MM.1S (cell line): ENCODE measurements around the gene APOL4.
"Not testable (repeated sequence)": the region's sequence is repeated elsewhere in the genome, so short reads cannot be mapped to it uniquely, and the experiment has no call there.

Experiments used
- DNase-seq: peaks from one replicate; pipeline ENCODE4 v3.0.0-alpha.2; 2015
- H2AFZ ChIP-seq: fragments of 300-600 bp; sonication (generic); 2 replicates; pipeline ENCODE4 v1.6.0; 2016; ENCODE audit warnings: antibody characterized with exemption, low read length
- H3F3A ChIP-seq: fragments of 300-600 bp; sonication (generic); 2 replicates; pipeline ENCODE4 v1.6.1; 2016; ENCODE audit warnings: mild to moderate bottlenecking, antibody characterized with exemption, low read length, moderate library complexity, mixed read lengths; ENCODE audit not compliant: insufficient read depth
- H3K27ac ChIP-seq: fragments of 300-600 bp; sonication (generic); 2 replicates; pipeline ENCODE4 v1.5.1; 2016; ENCODE audit warnings: mild to moderate bottlenecking, low read length
- H3K27me3 ChIP-seq: fragments of 300-600 bp; sonication (generic); replicated peaks from 2 replicates; pipeline ENCODE4 v1.6.0; 2016; ENCODE audit warnings: low read length; ENCODE audit not compliant: insufficient read depth
- H3K36me3 ChIP-seq: fragments of 300-600 bp; sonication (generic); replicated peaks from 2 replicates; pipeline ENCODE4 v1.6.1; 2016; ENCODE audit warnings: mild to moderate bottlenecking, low read length, mixed read lengths; ENCODE audit not compliant: insufficient read depth
- H3K4me1 ChIP-seq: fragments of 300-600 bp; sonication (generic); 2 replicates; pipeline ENCODE4 v1.6.1; 2016; ENCODE audit warnings: low read length, mixed read lengths
- H3K4me2 ChIP-seq: fragments of 300-600 bp; sonication (generic); 2 replicates; pipeline ENCODE4 v1.6.0; 2016; ENCODE audit warnings: low read depth, low read length
- H3K4me3 ChIP-seq: fragments of 300-600 bp; sonication (generic); 2 replicates; pipeline ENCODE4 v1.5.1; 2016; ENCODE audit warnings: low read length, mixed read lengths
- H3K79me2 ChIP-seq: fragments of 300-600 bp; sonication (generic); 2 replicates; pipeline ENCODE4 v1.6.1; 2016; ENCODE audit warnings: mixed run types, low read length, mixed read lengths
- H3K9ac ChIP-seq: fragments of 300-600 bp; sonication (generic); 2 replicates; pipeline ENCODE4 v1.6.1; 2016; ENCODE audit warnings: low read length, mixed read lengths
- H3K9me2 ChIP-seq: fragments of 300-600 bp; sonication (generic); replicated peaks from 2 replicates; pipeline ENCODE4 v1.6.1; 2016; ENCODE audit warnings: mild to moderate bottlenecking, low read length, mixed read lengths; ENCODE audit not compliant: insufficient read depth
- H3K9me3 ChIP-seq: fragments of 300-600 bp; sonication (generic); replicated peaks from 2 replicates; pipeline ENCODE4 v1.6.1; 2016; ENCODE audit warnings: mild to moderate bottlenecking, low read length, mixed read lengths; ENCODE audit not compliant: insufficient read depth
- H4K20me1 ChIP-seq: fragments of 300-600 bp; sonication (generic); 2 replicates; pipeline ENCODE4 v1.6.1; 2016; ENCODE audit warnings: mild to moderate bottlenecking, low read length, moderate library complexity, mixed read lengths; ENCODE audit not compliant: insufficient read depth
- EZH2 ChIP-seq: fragments of 300-600 bp; sonication (generic); optimal IDR thresholded peaks from 2 replicates; pipeline ENCODE3; 2017; ENCODE audit warnings: low read depth, mild to moderate bottlenecking, antibody characterized with exemption, low read length, mixed read lengths
- EZH2phosphoT487 ChIP-seq: fragments of 300-600 bp; sonication (generic); IDR thresholded peaks from 2 replicates; pipeline ENCODE4 v1.6.1; 2018; ENCODE audit warnings: antibody characterized with exemption, low read length
- TF ChIP-seq, protein P1 (sequence below): fragments of 300-600 bp; sonication (generic); IDR thresholded peaks from 2 replicates; pipeline ENCODE4 v1.5.1; 2016; ENCODE audit warnings: antibody characterized with exemption, low read length, mixed read lengths

Gene APOL4

GRCh38 chr22:36234213-36234612, 32.6 kb upstream of the APOL4 start:
- no peaks in the 10 kb centered on the region for H4K20me1 ChIP-seq
- H3F3A ChIP-seq, result peaks cover 9% of the 10 kb centered on the region; the same call in 1 of the 2 replicates
- no peak overlapping the region for H3K4me3 ChIP-seq
- H3K9ac ChIP-seq, result no peak overlapping the region
- peaks cover 63% of the 10 kb centered on the region for H3K79me2 ChIP-seq
- DNase-seq, result no peak
- no peaks in the 10 kb centered on the region for H3K9me3 ChIP-seq
- peaks cover 19% of the 10 kb centered on the region for H3K4me1 ChIP-seq
- TF ChIP-seq, protein P1, sequence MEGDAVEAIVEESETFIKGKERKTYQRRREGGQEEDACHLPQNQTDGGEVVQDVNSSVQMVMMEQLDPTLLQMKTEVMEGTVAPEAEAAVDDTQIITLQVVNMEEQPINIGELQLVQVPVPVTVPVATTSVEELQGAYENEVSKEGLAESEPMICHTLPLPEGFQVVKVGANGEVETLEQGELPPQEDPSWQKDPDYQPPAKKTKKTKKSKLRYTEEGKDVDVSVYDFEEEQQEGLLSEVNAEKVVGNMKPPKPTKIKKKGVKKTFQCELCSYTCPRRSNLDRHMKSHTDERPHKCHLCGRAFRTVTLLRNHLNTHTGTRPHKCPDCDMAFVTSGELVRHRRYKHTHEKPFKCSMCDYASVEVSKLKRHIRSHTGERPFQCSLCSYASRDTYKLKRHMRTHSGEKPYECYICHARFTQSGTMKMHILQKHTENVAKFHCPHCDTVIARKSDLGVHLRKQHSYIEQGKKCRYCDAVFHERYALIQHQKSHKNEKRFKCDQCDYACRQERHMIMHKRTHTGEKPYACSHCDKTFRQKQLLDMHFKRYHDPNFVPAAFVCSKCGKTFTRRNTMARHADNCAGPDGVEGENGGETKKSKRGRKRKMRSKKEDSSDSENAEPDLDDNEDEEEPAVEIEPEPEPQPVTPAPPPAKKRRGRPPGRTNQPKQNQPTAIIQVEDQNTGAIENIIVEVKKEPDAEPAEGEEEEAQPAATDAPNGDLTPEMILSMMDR, result no peak
- TF ChIP-seq EZH2, result no peak
- TF ChIP-seq EZH2phosphoT487, result no peak
- no peak overlapping the region for H3K4me2 ChIP-seq
- H3K27ac ChIP-seq, result no peak overlapping the region
- H3K27me3 ChIP-seq, result no peaks in the 10 kb centered on the region
- 0 out of 2 replicates have a peak, but pooled peaks cover 9% of the 10 kb centered on the region for H3K36me3 ChIP-seq
- no peak overlapping the region for H2AFZ ChIP-seq
- no peaks in the 10 kb centered on the region for H3K9me2 ChIP-seq

- H3K4me1 ChIP-seq, result peaks cover 19% of the 10 kb centered on the region
These were observed 32.2 kb upstream of the APOL4 start for GRCh38 chr22:36233796-36234195.

GRCh38 chr22:36232715-36233401, 31.2 kb upstream of the APOL4 start:
- TF ChIP-seq EZH2phosphoT487 (no peak), EZH2 (no peak)
- TF ChIP-seq, protein P1, result no peak
- Histone ChIP-seq H3K27me3 (no peaks in the 10 kb centered on the region), H3K9me3 (no peaks in the 10 kb centered on the region), H3F3A (no peaks in the 10 kb centered on the region), H3K79me2 (peaks cover 50% of the 10 kb centered on the region), H2AFZ (no peak overlapping the region), H4K20me1 (no peaks in the 10 kb centered on the region), H3K4me3 (no peak overlapping the region), H3K9ac (no peak overlapping the region), H3K9me2 (no peaks in the 10 kb centered on the region), H3K4me2 (no peak overlapping the region), H3K27ac (no peak overlapping the region), H3K4me1 (peaks cover 19% of the 10 kb centered on the region), H3K36me3 (0 out of 2 replicates have a peak, but pooled peaks cover 9% of the 10 kb centered on the region)
- no peak for DNase-seq

More at GRCh38 chr22:36233796-36234195, 32.2 kb upstream of the APOL4 start:
- no peak for TF ChIP-seq EZH2
- TF ChIP-seq EZH2phosphoT487, result no peak
- TF ChIP-seq, protein P1, result no peak
- Histone ChIP-seq H3K9me3 (no peaks in the 10 kb centered on the region), H3K36me3 (0 out of 2 replicates have a peak, but pooled peaks cover 9% of the 10 kb centered on the region), H3K9me2 (no peaks in the 10 kb centered on the region), H3K9ac (no peak overlapping the region), H3F3A (peaks cover 4% of the 10 kb centered on the region; the same call in 1 of the 2 replicates), H3K27ac (no peak overlapping the region), H3K79me2 (peaks cover 59% of the 10 kb centered on the region), H2AFZ (no peak overlapping the region), H3K4me3 (no peak overlapping the region), H3K27me3 (no peaks in the 10 kb centered on the region), H3K4me2 (no peak overlapping the region), H4K20me1 (no peaks in the 10 kb centered on the region)
- DNase-seq, result no peak

- not testable (repeated sequence) for H3K9me2 ChIP-seq, H4K20me1 ChIP-seq, H2AFZ ChIP-seq, H3K27me3 ChIP-seq, H3K27ac ChIP-seq, H3K9ac ChIP-seq, H3K36me3 ChIP-seq, H3K4me1 ChIP-seq, H3F3A ChIP-seq, H3K4me2 ChIP-seq, H3K9me3 ChIP-seq, H3K4me3 ChIP-seq, DNase-seq
- H3K79me2 ChIP-seq, result peaks cover 32% of the 10 kb centered on the region
These were observed 29.4 kb upstream of the APOL4 start for GRCh38 chr22:36231051-36231450.

- not testable (repeated sequence) for H3K27ac ChIP-seq
These were observed 28.0 kb upstream of the APOL4 start for GRCh38 chr22:36229649-36230048.

More at GRCh38 chr22:36229649-36230048, 28.0 kb upstream of the APOL4 start:
- H3K27me3 ChIP-seq, H3K4me3 ChIP-seq, DNase-seq, H3K4me2 ChIP-seq, H3K36me3 ChIP-seq, H3K4me1 ChIP-seq, H3F3A ChIP-seq, H3K9me2 ChIP-seq, H3K9ac ChIP-seq, H2AFZ ChIP-seq, H4K20me1 ChIP-seq, H3K9me3 ChIP-seq: not testable (repeated sequence)
- peaks cover 18% of the 10 kb centered on the region for H3K79me2 ChIP-seq
